ENCODE results near the gene TMEM131L. TPM values are rescaled to one million over a fixed set of nuclear protein-coding genes. Genes with fewer than 3 reads are reported as not detected.

TMEM131L gene
- polyA plus RNA-seq, 1 donor (not counting 4 experiments of a cell fraction or from before 2014, with no cell fraction given) = 10.3 TPM

DNA sequence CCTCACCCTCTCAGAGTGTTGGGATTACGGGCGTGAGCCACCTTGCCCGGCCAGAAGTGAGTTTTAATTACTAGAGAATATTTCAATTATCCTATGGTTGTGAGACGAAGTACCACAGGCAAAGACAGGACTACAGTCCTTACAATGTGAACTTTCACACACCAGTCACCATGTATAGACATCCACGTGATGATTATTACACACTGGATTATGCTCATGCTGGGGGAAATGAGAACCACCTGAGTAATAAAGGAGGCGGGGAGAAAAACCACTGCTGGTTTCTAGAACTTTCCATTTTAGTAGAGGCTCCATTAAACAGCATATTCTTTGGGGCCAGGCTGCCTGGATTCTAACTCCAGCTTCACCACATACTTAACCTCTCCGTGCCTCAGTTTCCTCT is 175.4 kb downstream of the TMEM131L start:
- peaks cover 3% of the 10 kb centered on the region for H3K4me1 ChIP-seq (ENCODE audit: control insufficient read depth, extremely low read depth, insufficient read depth, low read length)
- dilution Hi-C loops (cut with MboI; ENCODE audit: extremely low pct_ligation_motif_present, low sequenced_read_pairs) = no loop called here
- H3K4me3 ChIP-seq (ENCODE audit: control insufficient read depth in 2 of 3, extremely low read depth in 1 of 3, insufficient read depth in 2 of 3, low read depth in 1 of 3, low read length in 3 of 3) = no peak overlapping the region
- TF ChIP-seq, protein P1, sequence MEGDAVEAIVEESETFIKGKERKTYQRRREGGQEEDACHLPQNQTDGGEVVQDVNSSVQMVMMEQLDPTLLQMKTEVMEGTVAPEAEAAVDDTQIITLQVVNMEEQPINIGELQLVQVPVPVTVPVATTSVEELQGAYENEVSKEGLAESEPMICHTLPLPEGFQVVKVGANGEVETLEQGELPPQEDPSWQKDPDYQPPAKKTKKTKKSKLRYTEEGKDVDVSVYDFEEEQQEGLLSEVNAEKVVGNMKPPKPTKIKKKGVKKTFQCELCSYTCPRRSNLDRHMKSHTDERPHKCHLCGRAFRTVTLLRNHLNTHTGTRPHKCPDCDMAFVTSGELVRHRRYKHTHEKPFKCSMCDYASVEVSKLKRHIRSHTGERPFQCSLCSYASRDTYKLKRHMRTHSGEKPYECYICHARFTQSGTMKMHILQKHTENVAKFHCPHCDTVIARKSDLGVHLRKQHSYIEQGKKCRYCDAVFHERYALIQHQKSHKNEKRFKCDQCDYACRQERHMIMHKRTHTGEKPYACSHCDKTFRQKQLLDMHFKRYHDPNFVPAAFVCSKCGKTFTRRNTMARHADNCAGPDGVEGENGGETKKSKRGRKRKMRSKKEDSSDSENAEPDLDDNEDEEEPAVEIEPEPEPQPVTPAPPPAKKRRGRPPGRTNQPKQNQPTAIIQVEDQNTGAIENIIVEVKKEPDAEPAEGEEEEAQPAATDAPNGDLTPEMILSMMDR (optimal IDR thresholded peaks at IDR 0.05 in 1 of 3, IDR thresholded peaks at IDR 0.05 in 1 of 3, conservative IDR thresholded peaks at IDR 0.05 in 1 of 3; ENCODE audit: extremely low read depth in 1 of 3, insufficient read depth in 2 of 3, low read length in 3 of 3) = no peak
- TF ChIP-seq EZH2 (IDR thresholded peaks at IDR 0.05; ENCODE audit: low read length) = no peak
- H4K20me1 ChIP-seq (ENCODE audit: control insufficient read depth, extremely low read depth, insufficient read depth, low read length) = no peaks in the 10 kb centered on the region
- no peak overlapping the region for H2AFZ ChIP-seq (ENCODE audit: control insufficient read depth, low read length)
- peaks cover 0 to 3% of the 10 kb centered on the region in 2 experiments for H3K36me3 ChIP-seq (ENCODE audit: control insufficient read depth in 2 of 2, extremely low read depth in 1 of 2, insufficient read depth in 2 of 2, low read length in 2 of 2)
- no peak overlapping the region for H3K4me2 ChIP-seq (ENCODE audit: control insufficient read depth, extremely low read depth, insufficient read depth, low read depth, low read length)
- no peak overlapping the region for H3K9ac ChIP-seq (ENCODE audit: control insufficient read depth, extremely low read depth, insufficient read depth, low read length)
- H3K27me3 ChIP-seq (ENCODE audit: control insufficient read depth, extremely low read depth, insufficient read depth, low read length) = no peaks in the 10 kb centered on the region
- DNase-seq (ENCODE audit: low read depth, low spot score) = no peak
- no peak for FAIRE-seq
- H3K79me2 ChIP-seq (ENCODE audit: control insufficient read depth, insufficient read depth, low read length) = no peaks in the 10 kb centered on the region
- H3K27ac ChIP-seq (ENCODE audit: control insufficient read depth, insufficient read depth, low read length) = no peak overlapping the region
- H3K9me3 ChIP-seq (ENCODE audit: control insufficient read depth, low read depth, low read length) = peaks cover 2% of the 10 kb centered on the region
- H3K9me1 ChIP-seq (ENCODE audit: control insufficient read depth, extremely low read depth, insufficient read depth, low read length) = no peaks in the 10 kb centered on the region

DNA sequence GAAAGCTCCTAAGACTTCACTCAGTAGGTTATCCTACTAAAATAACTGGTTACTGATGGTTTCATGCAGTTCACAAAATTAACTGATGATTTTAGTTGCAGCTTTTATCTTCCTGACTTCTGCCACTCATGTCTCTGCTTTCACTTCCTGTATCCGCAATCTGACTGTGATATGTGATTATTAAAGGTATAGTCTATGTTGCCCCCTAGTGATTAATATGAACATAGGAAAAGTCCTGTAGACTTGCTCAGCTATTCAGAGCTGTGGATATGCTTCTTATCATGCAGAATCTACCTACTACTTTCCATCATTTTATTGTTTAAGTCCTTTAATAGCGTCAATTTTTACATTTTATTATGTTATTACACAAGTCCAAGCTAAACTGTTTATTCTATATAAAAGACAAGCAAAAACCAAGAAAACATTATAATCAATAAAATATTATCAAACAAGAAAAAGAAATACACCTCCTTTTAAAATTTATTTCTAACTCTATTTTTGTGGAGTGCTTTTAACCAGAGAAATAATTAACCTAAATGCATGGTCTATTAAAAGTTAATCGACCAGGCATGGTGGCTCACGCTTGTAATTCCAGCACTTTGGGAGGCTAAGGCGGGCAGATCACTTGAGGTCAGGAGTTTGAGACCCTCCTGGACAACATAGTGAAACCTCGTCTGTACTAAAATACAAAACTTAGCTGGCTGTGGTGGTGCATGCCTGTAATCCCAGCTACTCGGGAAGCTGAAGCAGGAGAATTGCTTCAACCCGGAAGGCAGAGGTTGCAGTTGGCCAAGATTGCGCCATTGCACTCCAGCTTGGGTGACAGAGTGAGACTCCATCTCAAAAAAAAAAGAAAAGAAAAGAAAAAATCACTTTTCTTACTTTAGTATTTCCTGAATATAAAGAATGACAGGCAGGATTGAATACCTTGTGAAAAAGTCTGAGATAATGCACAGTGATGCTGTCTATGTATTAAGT is 177.5 kb downstream of the TMEM131L start:
- Histone ChIP-seq H3K4me3 (ENCODE audit: control insufficient read depth in 2 of 3, extremely low read depth in 1 of 3, insufficient read depth in 2 of 3, low read depth in 1 of 3, low read length in 3 of 3) (no peak overlapping the region), H3K79me2 (ENCODE audit: control insufficient read depth, insufficient read depth, low read length) (no peaks in the 10 kb centered on the region), H4K20me1 (ENCODE audit: control insufficient read depth, extremely low read depth, insufficient read depth, low read length) (no peaks in the 10 kb centered on the region), H3K9ac (ENCODE audit: control insufficient read depth, extremely low read depth, insufficient read depth, low read length) (no peak overlapping the region), H3K4me1 (ENCODE audit: control insufficient read depth, extremely low read depth, insufficient read depth, low read length) (peaks cover 3% of the 10 kb centered on the region), H3K9me3 (ENCODE audit: control insufficient read depth, low read depth, low read length) (peaks cover 2% of the 10 kb centered on the region), H3K27me3 (ENCODE audit: control insufficient read depth, extremely low read depth, insufficient read depth, low read length) (no peaks in the 10 kb centered on the region), H3K9me1 (ENCODE audit: control insufficient read depth, extremely low read depth, insufficient read depth, low read length) (no peaks in the 10 kb centered on the region), H2AFZ (ENCODE audit: control insufficient read depth, low read length) (peak overlapping the region; percentile 56), H3K36me3 (ENCODE audit: control insufficient read depth in 2 of 2, extremely low read depth in 1 of 2, insufficient read depth in 2 of 2, low read length in 2 of 2) (no peaks in the 10 kb centered on the region), H3K27ac (ENCODE audit: control insufficient read depth, insufficient read depth, low read length) (no peak overlapping the region), H3K4me2 (ENCODE audit: control insufficient read depth, extremely low read depth, insufficient read depth, low read depth, low read length) (peak overlapping the region; percentile 4)
- no peak for DNase-seq (ENCODE audit: low read depth, low spot score)
- TF ChIP-seq, protein P1 (optimal IDR thresholded peaks at IDR 0.05 in 1 of 3, IDR thresholded peaks at IDR 0.05 in 1 of 3, conservative IDR thresholded peaks at IDR 0.05 in 1 of 3; ENCODE audit: extremely low read depth in 1 of 3, insufficient read depth in 2 of 3, low read length in 3 of 3) = peak in 2 of 3 experiments; percentile 33 to 42
- TF ChIP-seq EZH2 (IDR thresholded peaks at IDR 0.05; ENCODE audit: low read length) = no peak
- dilution Hi-C loops (cut with MboI; ENCODE audit: extremely low pct_ligation_motif_present, low sequenced_read_pairs) = no loop called here
- FAIRE-seq = peak; percentile 52

All from keratinocyte (primary cell).